GM19324 (cell line): ENCODE measurements around the gene EPB41L4A.
"Not testable (repeated sequence)": the region's sequence is repeated elsewhere in the genome, so short reads cannot be mapped to it uniquely, and the experiment has no call there.

Experiments used
- ATAC-seq: cut with Tn5 transposase; IDR thresholded peaks from one replicate; pipeline ENCODE4 v1.9.1; 2021; ENCODE audit warnings: mild to moderate bottlenecking, moderate library complexity; ENCODE audit not compliant: unreplicated experiment, low FRiP score

Gene EPB41L4A

GRCh38 chr5:112217843-112218579 lies 201.1 kb downstream of the EPB41L4A start:
- ATAC-seq, result no peak

GRCh38 chr5:112216140-112216539 lies 202.9 kb downstream of the EPB41L4A start:
- ATAC-seq, result no peak

- ATAC-seq, result no peak
These were observed 208.6 kb downstream of the EPB41L4A start for GRCh38 chr5:112210430-112211005.

GRCh38 chr5:112208699-112209615 lies 210.1 kb downstream of the EPB41L4A start:
- no peak for ATAC-seq

- ATAC-seq, result not testable (repeated sequence)
These were observed 210.9 kb downstream of the EPB41L4A start for GRCh38 chr5:112208195-112208594.

GRCh38 chr5:112205846-112206245 lies 213.2 kb downstream of the EPB41L4A start:
- no peak for ATAC-seq

GRCh38 chr5:112203229-112203628 lies 215.8 kb downstream of the EPB41L4A start:
- ATAC-seq, result no peak

- ATAC-seq, result no peak
These were observed 216.4 kb downstream of the EPB41L4A start for GRCh38 chr5:112202694-112203093.

- no peak for ATAC-seq
These were observed 217.9 kb downstream of the EPB41L4A start for GRCh38 chr5:112201141-112201540.

GRCh38 chr5:112200131-112200530 lies 218.9 kb downstream of the EPB41L4A start:
- no peak for ATAC-seq

- no peak for ATAC-seq
These were observed 222.5 kb downstream of the EPB41L4A start for GRCh38 chr5:112196584-112196983.

GRCh38 chr5:112195924-112196323 lies 223.2 kb downstream of the EPB41L4A start:
- no peak for ATAC-seq

- ATAC-seq, result no peak
These were observed 226.2 kb downstream of the EPB41L4A start for GRCh38 chr5:112192866-112193265.

GRCh38 chr5:112192072-112192471 lies 227.0 kb downstream of the EPB41L4A start:
- ATAC-seq, result no peak

GRCh38 chr5:112189391-112189790 lies 229.7 kb downstream of the EPB41L4A start:
- no peak for ATAC-seq

- no peak for ATAC-seq
These were observed 232.6 kb downstream of the EPB41L4A start for GRCh38 chr5:112186401-112186990.

GRCh38 chr5:112183874-112184273 lies 235.2 kb downstream of the EPB41L4A start:
- ATAC-seq, result no peak

- no peak for ATAC-seq
These were observed 235.9 kb downstream of the EPB41L4A start for GRCh38 chr5:112183103-112183711.

GRCh38 chr5:112179290-112179689 lies 239.8 kb downstream of the EPB41L4A start:
- ATAC-seq, result no peak

- ATAC-seq, result no peak
These were observed 244.0 kb downstream of the EPB41L4A start for GRCh38 chr5:112174959-112175594.
